Mesodermal cell (in vitro differentiated cells): ENCODE data around the gene SPTLC1. TPM values are rescaled to one million over a fixed set of nuclear protein-coding genes. Genes with fewer than 3 reads are reported as not detected.
"Not testable (repeated sequence)": the region's sequence is repeated elsewhere in the genome, so short reads cannot be mapped to it uniquely, and the experiment has no call there.

Experiments
- H3K27ac ChIP-seq: 2 replicates; pipeline ENCODE4 v1.7.0; 2013; ENCODE audit warnings: mild to moderate bottlenecking, low read depth, low read length, moderate library complexity; ENCODE audit not compliant: severe bottlenecking
- H3K36me3 ChIP-seq: 2 replicates; pipeline ENCODE4 v1.7.1; 2013; ENCODE audit warnings: mild to moderate bottlenecking, low read length, moderate library complexity; ENCODE audit not compliant: control insufficient read depth, insufficient read depth
- H3K4me1 ChIP-seq: one replicate; pipeline ENCODE4 v1.7.1; 2013; ENCODE audit warnings: mild to moderate bottlenecking, low read length; ENCODE audit not compliant: insufficient read depth, control insufficient read depth, poor library complexity, severe bottlenecking
- H3K4me3 ChIP-seq: 2 replicates; pipeline ENCODE4 v1.7.0; 2013; ENCODE audit warnings: low read length, control low read depth, mild to moderate bottlenecking; ENCODE audit not compliant: insufficient read depth, poor library complexity, severe bottlenecking; ENCODE audit errors: extremely low read depth
- H3K9me3 ChIP-seq: 2 replicates; pipeline ENCODE4 v1.7.1; 2013; ENCODE audit warnings: mild to moderate bottlenecking, low read length, moderate library complexity; ENCODE audit not compliant: control insufficient read depth
- WGBS, 2 experiments: methylation state at CpG; one replicate each; pipeline ENCODE4 v1.1.5; 2013; ENCODE audit warnings: missing lambda C conversion rate in 2 of 2; ENCODE audit not compliant: insufficient coverage in 2 of 2; 5-methylcytosine and 5-hydroxymethylcytosine counted together
- polyA plus RNA-seq, 2 experiments: library from polyadenylated mRNA; stranded (reverse); fragments of 50-300 nt; gene quantifications; one replicate each; pipeline ENCODE4 v1.2.3, GENCODE V29; 2013

Gene SPTLC1, protein sequence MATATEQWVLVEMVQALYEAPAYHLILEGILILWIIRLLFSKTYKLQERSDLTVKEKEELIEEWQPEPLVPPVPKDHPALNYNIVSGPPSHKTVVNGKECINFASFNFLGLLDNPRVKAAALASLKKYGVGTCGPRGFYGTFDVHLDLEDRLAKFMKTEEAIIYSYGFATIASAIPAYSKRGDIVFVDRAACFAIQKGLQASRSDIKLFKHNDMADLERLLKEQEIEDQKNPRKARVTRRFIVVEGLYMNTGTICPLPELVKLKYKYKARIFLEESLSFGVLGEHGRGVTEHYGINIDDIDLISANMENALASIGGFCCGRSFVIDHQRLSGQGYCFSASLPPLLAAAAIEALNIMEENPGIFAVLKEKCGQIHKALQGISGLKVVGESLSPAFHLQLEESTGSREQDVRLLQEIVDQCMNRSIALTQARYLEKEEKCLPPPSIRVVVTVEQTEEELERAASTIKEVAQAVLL
- 74.1 TPM for polyA plus RNA-seq (2013, experiment 1 of 2)
- polyA plus RNA-seq (2013, experiment 2 of 2), result 74.3 TPM

DNA sequence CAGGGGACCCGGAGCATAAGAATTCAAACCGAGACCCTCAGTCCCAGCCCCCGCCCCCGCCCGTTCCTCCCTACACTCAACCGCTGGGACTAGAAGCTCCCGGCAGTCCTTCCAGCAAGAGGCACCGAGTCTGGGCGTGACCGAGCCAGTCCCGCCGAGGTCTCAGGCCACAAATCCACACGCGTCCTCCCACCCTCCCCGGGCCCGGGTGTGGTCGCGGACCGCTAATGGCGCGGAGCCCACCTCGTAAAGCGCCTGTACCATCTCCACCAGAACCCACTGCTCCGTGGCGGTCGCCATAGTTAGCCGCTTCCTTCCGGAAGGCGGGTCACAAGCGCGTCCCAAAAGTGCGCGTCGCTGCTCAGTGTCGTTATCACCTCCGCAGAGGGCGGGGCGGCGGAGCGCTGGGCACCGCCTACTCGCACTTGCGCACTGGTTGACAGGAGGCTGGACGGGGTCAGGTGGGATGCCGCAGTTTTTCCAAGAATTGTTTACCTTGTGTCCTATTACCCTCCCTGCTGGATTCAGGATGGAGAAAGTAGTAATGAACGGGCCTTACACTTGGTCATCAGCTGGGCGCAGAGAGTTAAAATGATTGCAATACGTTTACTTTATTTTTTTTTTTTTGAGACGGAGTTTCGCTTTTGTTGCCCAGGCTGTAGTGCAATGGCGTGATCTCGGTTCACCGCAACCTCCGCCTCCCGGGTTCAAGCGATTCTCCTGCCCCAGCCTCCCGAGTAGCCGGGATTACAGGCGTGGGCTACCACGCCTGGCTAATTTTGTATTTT, at the start of gene SPTLC1:
Gene SPTLC1, minus strand, starts transcription at position 343 of the 788 bp plus-strand sequence. Its CDS starts 43 bp downstream, at position 300.
- WGBS, 2 experiments, result 8 to 10% methylated on average over 38 to 42 of the region's 60 CpGs
- Histone ChIP-seq H3K27ac (peak within 1 kb of the TSS; percentile 78), H3K4me1 (peaks cover 5% of the 10 kb centered on the region), H3K36me3 (peaks cover 18% of the 10 kb centered on the region), H3K4me3 (peak within 1 kb of the TSS; percentile 64), H3K9me3 (no peaks in the 10 kb centered on the region)

DNA sequence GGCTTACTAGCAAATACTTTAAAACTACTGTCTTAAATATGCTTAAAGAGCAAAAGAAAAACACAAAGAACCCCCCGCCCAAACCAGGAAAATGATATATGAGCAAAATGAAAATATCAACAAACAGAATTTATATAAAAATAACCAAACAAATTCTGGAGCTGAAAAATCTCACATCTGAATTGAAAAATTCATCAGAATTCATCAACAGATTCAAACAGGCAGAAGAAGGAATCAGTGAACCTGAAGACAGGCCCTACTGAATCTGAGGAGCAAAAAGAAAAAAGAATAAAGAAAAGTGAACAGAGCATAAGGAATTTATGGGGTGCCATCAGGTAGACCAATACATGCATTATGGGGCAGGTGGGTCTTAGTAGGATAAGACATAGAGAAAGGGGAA, 49.8 kb upstream of the SPTLC1 start:
- WGBS, 2 experiments, result no CpG with 5 or more reads among the region's 1 CpG
- Histone ChIP-seq H3K4me1 (no peaks in the 10 kb centered on the region), H3K36me3 (no peaks in the 10 kb centered on the region), H3K27ac (no peak overlapping the region), H3K4me3 (no peak overlapping the region), H3K9me3 (peaks cover 10% of the 10 kb centered on the region)

GRCh38 chr9:92164490-92164889, 49.3 kb upstream of the SPTLC1 start:
- Histone ChIP-seq H3K27ac (no peak overlapping the region), H3K4me3 (no peak overlapping the region), H3K4me1 (no peaks in the 10 kb centered on the region), H3K36me3 (no peaks in the 10 kb centered on the region), H3K9me3 (peaks cover 10% of the 10 kb centered on the region)
- 82 to 85% methylated on average over 2 of the region's 2 CpGs for WGBS, 2 experiments

- WGBS, 2 experiments, result 96 to 100% methylated on average over 4 of the region's 4 CpGs
- no peak overlapping the region for H3K27ac ChIP-seq
- peaks cover 10% of the 10 kb centered on the region for H3K9me3 ChIP-seq
- H3K4me3 ChIP-seq, result no peak overlapping the region
- no peaks in the 10 kb centered on the region for H3K36me3 ChIP-seq
- H3K4me1 ChIP-seq, result no peaks in the 10 kb centered on the region
These were observed 48.1 kb upstream of the SPTLC1 start for GRCh38 chr9:92163276-92163675.

- H3K27ac ChIP-seq, result no peak overlapping the region
- WGBS, 2 experiments, result 92 to 95% methylated on average over 8 to 9 of the region's 10 CpGs
- H3K36me3 ChIP-seq, result no peaks in the 10 kb centered on the region
These were observed 45.6 kb upstream of the SPTLC1 start for GRCh38 chr9:92160786-92161185.

GRCh38 chr9:92159058-92159457, 43.8 kb upstream of the SPTLC1 start:
- no peak overlapping the region for H3K4me3 ChIP-seq
- peaks cover 10% of the 10 kb centered on the region for H3K9me3 ChIP-seq
- H3K4me1 ChIP-seq, result no peaks in the 10 kb centered on the region
- H3K36me3 ChIP-seq, result no peaks in the 10 kb centered on the region
- H3K27ac ChIP-seq, result no peak overlapping the region
- 90 to 98% methylated on average over 3 to 4 of the region's 5 CpGs for WGBS, 2 experiments

More at GRCh38 chr9:92160786-92161185, 45.6 kb upstream of the SPTLC1 start:
- H3K9me3 ChIP-seq, result peaks cover 10% of the 10 kb centered on the region
- H3K4me1 ChIP-seq, result no peaks in the 10 kb centered on the region
- H3K4me3 ChIP-seq, result no peak overlapping the region

- WGBS, 2 experiments, result 83 to 100% methylated on average over 4 to 5 of the region's 10 CpGs
- no peak overlapping the region for H3K4me3 ChIP-seq
- H3K4me1 ChIP-seq, result no peaks in the 10 kb centered on the region
- H3K27ac ChIP-seq, result no peak overlapping the region
- H3K9me3 ChIP-seq, result peaks cover 10% of the 10 kb centered on the region
- H3K36me3 ChIP-seq, result no peaks in the 10 kb centered on the region
These were observed 42.9 kb upstream of the SPTLC1 start for GRCh38 chr9:92158097-92158601.

DNA sequence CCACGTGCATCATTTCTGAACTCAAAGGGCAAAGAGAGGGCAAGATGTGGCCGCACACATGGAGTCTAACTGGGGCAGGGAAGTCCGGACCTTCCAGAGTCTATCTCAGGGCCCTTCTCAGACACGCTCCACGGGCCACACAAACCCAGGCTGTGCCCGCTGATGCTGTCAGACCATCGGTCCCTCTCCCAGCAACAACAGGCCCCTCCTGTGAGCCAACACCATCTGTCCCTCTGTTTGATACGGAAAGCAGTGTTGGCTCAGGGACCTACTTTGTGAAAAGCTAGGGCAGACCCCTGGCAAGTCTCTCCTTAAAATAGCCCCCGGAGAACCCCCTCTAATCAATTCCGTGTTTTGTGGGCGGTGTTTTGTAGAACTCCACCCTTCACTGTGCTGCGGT, 40.5 kb upstream of the SPTLC1 start:
- WGBS, 2 experiments, result 90 to 93% methylated on average over 9 to 12 of the region's 12 CpGs
- H3K9me3 ChIP-seq, H3K36me3 ChIP-seq, H3K4me3 ChIP-seq, H3K4me1 ChIP-seq, H3K27ac ChIP-seq: not testable (repeated sequence)

GRCh38 chr9:92155221-92155620, 40.0 kb upstream of the SPTLC1 start:
- no peaks in the 10 kb centered on the region for H3K4me1 ChIP-seq
- H3K9me3 ChIP-seq, result no peaks in the 10 kb centered on the region
- 95% methylated on average over 10 of the region's 12 CpGs for WGBS, 2 experiments
- no peak overlapping the region for H3K4me3 ChIP-seq
- no peak overlapping the region for H3K27ac ChIP-seq
- no peaks in the 10 kb centered on the region for H3K36me3 ChIP-seq

GRCh38 chr9:92153466-92154415, 38.5 kb upstream of the SPTLC1 start:
- H3K4me1 ChIP-seq, H3K4me3 ChIP-seq, H3K27ac ChIP-seq, H3K36me3 ChIP-seq, H3K9me3 ChIP-seq: not testable (repeated sequence)
- 85 to 89% methylated on average over 7 to 9 of the region's 10 CpGs for WGBS, 2 experiments
